ENCODE results near the gene PRRT3.
"Not testable (repeated sequence)": the region's sequence is repeated elsewhere in the genome, so short reads cannot be mapped to it uniquely, and the experiment has no call there.

PRRT3 gene

DNA sequence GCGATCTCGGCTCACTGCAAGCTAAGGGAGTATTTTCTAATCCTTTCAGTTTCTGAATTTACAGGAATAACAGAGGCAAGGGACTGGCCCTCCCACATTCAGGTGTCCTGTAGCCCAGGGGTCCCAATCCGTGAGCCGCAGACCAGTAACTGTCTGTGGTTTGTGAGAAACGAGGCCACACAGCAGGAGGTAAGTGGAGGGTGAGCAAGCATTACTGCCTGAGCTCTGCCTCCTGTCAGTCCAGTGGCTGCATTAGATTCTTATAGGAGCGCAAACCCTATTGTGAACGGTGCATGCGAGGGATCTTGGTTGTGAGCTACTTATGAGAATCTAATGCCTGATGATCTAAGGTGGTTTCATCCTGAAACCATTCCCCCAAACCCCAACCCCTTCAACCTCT is 40.3 kb downstream of the PRRT3 start:
- Histone ChIP-seq H3K36me3 (ENCODE audit: control insufficient read depth, insufficient read depth, low read length) (peaks cover 1% of the 10 kb centered on the region), H3K9ac (ENCODE audit: low read length) (no peak overlapping the region), H3K27me3 (ENCODE audit: control insufficient read depth, insufficient read depth, low read length) (no peaks in the 10 kb centered on the region), H3K27ac (ENCODE audit: low read depth, low read length) (no peak overlapping the region), H3K4me3 (ENCODE audit: low read length) (no peak overlapping the region), H3K4me1 (ENCODE audit: control insufficient read depth, insufficient read depth, low read length) (peaks cover 17% of the 10 kb centered on the region)

- peaks cover 3% of the 10 kb centered on the region for H3K36me3 ChIP-seq (ENCODE audit: control insufficient read depth, insufficient read depth, low read length)
- H3K9ac ChIP-seq (ENCODE audit: low read length): no peak overlapping the region
- no peak overlapping the region for H3K4me3 ChIP-seq (ENCODE audit: low read length)
- H3K27me3 ChIP-seq (ENCODE audit: control insufficient read depth, insufficient read depth, low read length): no peaks in the 10 kb centered on the region
- peaks cover 7% of the 10 kb centered on the region for H3K4me1 ChIP-seq (ENCODE audit: control insufficient read depth, insufficient read depth, low read length)
- H3K27ac ChIP-seq (ENCODE audit: low read depth, low read length): no peak overlapping the region
These were observed 42.8 kb downstream of the PRRT3 start for GRCh38 chr3:9909221-9910013.

DNA sequence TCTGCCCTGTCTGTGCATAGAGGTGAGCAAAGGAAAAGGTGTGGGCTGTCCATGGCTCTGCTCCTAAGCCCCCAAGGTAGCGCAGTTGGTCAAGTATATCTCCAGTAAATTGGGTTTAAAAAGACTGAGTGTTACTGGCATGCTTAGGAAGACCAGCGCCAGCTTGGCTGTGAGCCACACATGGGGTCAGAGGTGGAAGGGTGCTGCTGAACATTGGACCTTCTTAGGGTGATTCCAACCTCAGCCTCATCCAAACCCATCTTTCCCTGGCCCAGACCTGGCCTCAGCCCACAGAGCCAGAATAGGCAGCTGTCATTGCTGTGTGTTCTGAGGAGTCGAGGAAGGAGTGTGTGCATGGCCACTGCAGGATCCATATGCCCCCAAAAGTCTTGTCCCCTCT is 43.9 kb downstream of the PRRT3 start:
- Histone ChIP-seq H3K27ac (ENCODE audit: low read depth, low read length) (no peak overlapping the region), H3K4me3 (ENCODE audit: low read length) (no peak overlapping the region), H3K4me1 (ENCODE audit: control insufficient read depth, insufficient read depth, low read length) (no peaks in the 10 kb centered on the region), H3K36me3 (ENCODE audit: control insufficient read depth, insufficient read depth, low read length) (peaks cover 3% of the 10 kb centered on the region), H3K9ac (ENCODE audit: low read length) (no peak overlapping the region), H3K27me3 (ENCODE audit: control insufficient read depth, insufficient read depth, low read length) (no peaks in the 10 kb centered on the region)

GRCh38 chr3:9906480-9906879 is 45.7 kb downstream of the PRRT3 start:
- Histone ChIP-seq H3K36me3 (ENCODE audit: control insufficient read depth, insufficient read depth, low read length) (peaks cover 3% of the 10 kb centered on the region), H3K4me1 (ENCODE audit: control insufficient read depth, insufficient read depth, low read length) (no peaks in the 10 kb centered on the region), H3K4me3 (ENCODE audit: low read length) (no peak overlapping the region), H3K27me3 (ENCODE audit: control insufficient read depth, insufficient read depth, low read length) (no peaks in the 10 kb centered on the region), H3K27ac (ENCODE audit: low read depth, low read length) (no peak overlapping the region), H3K9ac (ENCODE audit: low read length) (no peak overlapping the region)

DNA sequence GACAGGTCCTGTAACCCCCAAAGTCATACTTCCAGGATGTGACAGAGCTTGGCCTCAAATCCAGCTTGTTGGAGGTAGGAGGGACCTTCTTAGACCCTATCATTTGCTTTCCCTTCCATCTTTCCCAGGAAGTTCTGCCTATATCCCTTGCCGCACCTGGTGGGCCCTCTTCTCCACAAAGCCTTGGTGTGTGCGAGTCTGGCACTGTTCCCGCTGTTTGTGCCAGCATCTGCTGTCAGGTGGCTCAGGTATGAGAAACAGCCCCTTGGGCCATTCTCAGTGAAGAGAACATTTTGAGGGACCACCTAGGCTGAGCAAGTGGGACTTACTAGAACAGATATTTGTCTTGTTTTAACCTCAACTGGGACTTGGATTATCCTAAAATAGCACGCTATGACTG is 48.3 kb downstream of the PRRT3 start:
- Histone ChIP-seq H3K4me1 (ENCODE audit: control insufficient read depth, insufficient read depth, low read length) (no peaks in the 10 kb centered on the region), H3K36me3 (ENCODE audit: control insufficient read depth, insufficient read depth, low read length) (peaks cover 3% of the 10 kb centered on the region), H3K4me3 (ENCODE audit: low read length) (peak overlapping the region; percentile 51), H3K9ac (ENCODE audit: low read length) (no peak overlapping the region), H3K27me3 (ENCODE audit: control insufficient read depth, insufficient read depth, low read length) (no peaks in the 10 kb centered on the region), H3K27ac (ENCODE audit: low read depth, low read length) (no peak overlapping the region)

DNA sequence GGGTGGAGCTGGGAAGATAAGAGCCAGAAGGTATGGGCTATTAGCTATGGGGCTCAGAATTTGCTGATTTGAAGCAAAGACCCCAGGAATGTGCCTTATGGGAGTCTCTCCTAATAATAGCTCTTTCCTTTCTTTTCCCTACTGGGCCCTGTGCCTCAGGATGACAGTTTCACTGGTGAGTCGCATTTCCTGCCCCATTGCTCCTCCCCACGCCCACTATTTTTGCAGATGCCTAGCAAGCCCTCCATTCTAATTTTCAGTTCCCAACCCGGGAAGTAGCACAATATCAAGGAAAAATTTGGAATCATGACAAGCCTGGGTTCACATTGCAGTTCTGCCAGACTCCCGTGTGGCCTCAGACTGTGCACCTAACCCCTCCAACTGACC is 49.0 kb downstream of the PRRT3 start:
- H3K4me3 ChIP-seq (ENCODE audit: low read length): peak overlapping the region; percentile 49
- H3K27me3 ChIP-seq (ENCODE audit: control insufficient read depth, insufficient read depth, low read length): no peaks in the 10 kb centered on the region
- peaks cover 3% of the 10 kb centered on the region for H3K36me3 ChIP-seq (ENCODE audit: control insufficient read depth, insufficient read depth, low read length)
- H3K9ac ChIP-seq (ENCODE audit: low read length): peak overlapping the region; percentile 2
- H3K27ac ChIP-seq (ENCODE audit: low read depth, low read length): no peak overlapping the region
- no peaks in the 10 kb centered on the region for H3K4me1 ChIP-seq (ENCODE audit: control insufficient read depth, insufficient read depth, low read length)

DNA sequence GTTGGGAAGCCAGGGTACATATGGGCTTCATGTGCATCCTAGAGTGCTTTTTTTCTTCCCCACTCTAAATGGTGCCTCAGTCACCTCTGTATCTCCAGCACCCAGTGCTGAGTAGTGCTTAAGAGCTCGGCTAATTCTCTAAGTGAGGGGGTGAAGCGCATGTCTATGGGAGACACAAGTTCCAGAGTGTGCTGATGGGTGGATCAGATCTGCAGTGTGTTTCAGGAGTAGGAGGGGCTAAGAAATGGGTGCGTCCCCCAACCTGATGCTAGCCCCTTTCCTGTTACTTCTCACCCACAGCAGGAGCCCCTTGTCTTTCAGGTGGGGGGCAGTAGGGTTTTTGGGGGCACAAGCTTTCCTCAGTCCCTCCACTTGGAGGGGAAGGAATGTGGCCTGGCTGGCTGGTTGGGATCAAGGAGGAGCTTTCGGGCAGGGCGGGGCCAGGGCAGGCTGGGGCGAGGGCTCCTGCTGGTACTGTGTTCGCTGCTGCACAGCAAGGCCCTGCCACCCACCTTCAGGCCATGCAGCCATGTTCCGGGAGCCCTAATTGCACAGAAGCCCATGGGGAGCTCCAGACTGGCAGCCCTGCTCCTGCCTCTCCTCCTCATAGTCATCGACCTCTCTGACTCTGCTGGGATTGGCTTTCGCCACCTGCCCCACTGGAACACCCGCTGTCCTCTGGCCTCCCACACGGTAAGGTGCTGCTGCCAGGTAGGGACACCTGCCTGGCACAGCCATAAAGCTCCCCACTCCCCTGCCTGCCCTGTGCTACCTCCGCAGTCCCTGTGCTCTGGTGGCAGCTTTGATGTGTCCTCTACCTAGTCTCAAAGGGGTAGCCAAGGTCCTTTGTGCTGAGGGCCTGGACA is 49.6 kb downstream of the PRRT3 start, which contains the start of gene IL17RE:
Gene IL17RE (plus strand): TSS at position 477 of the 866 bp plus-strand sequence. CDS start 85 bp downstream, at position 562.
- Histone ChIP-seq H3K27ac (ENCODE audit: low read depth, low read length) (no peak within 1 kb of the TSS), H3K4me3 (ENCODE audit: low read length) (peak within 1 kb of the TSS; percentile 49), H3K9ac (ENCODE audit: low read length) (peak within 1 kb of the TSS; percentile 2), H3K27me3 (ENCODE audit: control insufficient read depth, insufficient read depth, low read length) (no peaks in the 10 kb centered on the region), H3K4me1 (ENCODE audit: control insufficient read depth, insufficient read depth, low read length) (no peaks in the 10 kb centered on the region), H3K36me3 (ENCODE audit: control insufficient read depth, insufficient read depth, low read length) (peaks cover 3% of the 10 kb centered on the region)

GRCh38 chr3:9901967-9902366 is 50.2 kb downstream of the PRRT3 start:
- Histone ChIP-seq H3K4me1 (ENCODE audit: control insufficient read depth, insufficient read depth, low read length) (no peaks in the 10 kb centered on the region), H3K36me3 (ENCODE audit: control insufficient read depth, insufficient read depth, low read length) (peaks cover 3% of the 10 kb centered on the region), H3K9ac (ENCODE audit: low read length) (no peak overlapping the region), H3K4me3 (ENCODE audit: low read length) (peak overlapping the region; percentile 31), H3K27ac (ENCODE audit: low read depth, low read length) (no peak overlapping the region), H3K27me3 (ENCODE audit: control insufficient read depth, insufficient read depth, low read length) (no peaks in the 10 kb centered on the region)

DNA sequence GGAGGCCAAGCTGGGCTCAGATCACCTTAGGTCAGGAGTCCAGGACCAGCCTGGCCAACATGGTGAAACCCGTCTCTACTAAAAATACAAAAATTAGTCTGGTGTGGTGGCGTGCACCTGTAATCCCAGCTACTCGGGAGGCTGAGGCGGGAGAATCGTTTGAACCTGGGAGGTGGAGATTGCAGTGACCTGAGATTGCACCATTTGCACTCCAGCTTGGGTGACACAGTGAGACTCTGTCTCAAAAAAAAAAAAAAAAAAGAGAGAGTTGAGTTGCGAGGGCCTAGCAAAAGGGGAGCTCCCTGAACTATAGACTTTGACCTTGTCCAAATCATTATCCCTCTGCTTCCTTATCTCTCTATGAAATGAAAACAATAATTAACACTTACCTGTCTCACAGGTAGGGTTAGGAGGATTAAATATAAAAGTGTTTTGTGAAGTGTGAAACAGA is 51.2 kb downstream of the PRRT3 start:
- not testable (repeated sequence) for H3K9ac ChIP-seq (ENCODE audit: low read length); H3K27ac ChIP-seq (ENCODE audit: low read depth, low read length); H3K27me3 ChIP-seq (ENCODE audit: control insufficient read depth, insufficient read depth, low read length); H3K4me3 ChIP-seq (ENCODE audit: low read length); H3K36me3 ChIP-seq (ENCODE audit: control insufficient read depth, insufficient read depth, low read length); H3K4me1 ChIP-seq (ENCODE audit: control insufficient read depth, insufficient read depth, low read length)

DNA sequence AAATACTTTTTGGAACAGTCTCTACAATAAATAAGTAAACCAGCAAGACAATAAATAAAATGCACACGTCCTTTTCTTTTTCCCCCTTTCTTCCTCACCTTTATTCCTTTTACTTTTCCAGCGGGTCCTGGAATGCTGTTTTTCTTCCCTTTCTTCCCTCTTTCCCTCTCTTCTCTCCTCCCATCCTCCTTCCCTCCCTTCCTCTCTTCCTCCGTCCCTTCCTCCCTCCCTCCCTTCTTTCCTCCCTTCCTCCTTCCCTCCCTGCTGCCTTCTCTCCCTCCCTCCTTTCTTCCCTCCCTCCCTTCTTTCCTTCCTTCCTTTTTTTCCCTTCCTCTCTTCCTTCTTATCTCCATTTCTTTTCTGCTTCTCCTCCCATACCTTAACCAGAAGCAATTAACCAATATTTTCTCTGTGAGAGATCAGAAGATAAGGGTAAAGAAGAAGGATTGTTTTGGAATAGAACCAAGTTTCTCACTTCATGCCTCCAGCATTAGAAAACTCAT is 52.9 kb downstream of the PRRT3 start:
- Histone ChIP-seq H3K4me1 (ENCODE audit: control insufficient read depth, insufficient read depth, low read length) (no peaks in the 10 kb centered on the region), H3K9ac (ENCODE audit: low read length) (no peak overlapping the region), H3K27ac (ENCODE audit: low read depth, low read length) (no peak overlapping the region), H3K36me3 (ENCODE audit: control insufficient read depth, insufficient read depth, low read length) (no peaks in the 10 kb centered on the region), H3K4me3 (ENCODE audit: low read length) (no peak overlapping the region), H3K27me3 (ENCODE audit: control insufficient read depth, insufficient read depth, low read length) (no peaks in the 10 kb centered on the region)

- Histone ChIP-seq H3K36me3 (ENCODE audit: control insufficient read depth, insufficient read depth, low read length) (peaks cover 2% of the 10 kb centered on the region), H3K4me1 (ENCODE audit: control insufficient read depth, insufficient read depth, low read length) (no peaks in the 10 kb centered on the region), H3K4me3 (ENCODE audit: low read length) (no peak overlapping the region), H3K27ac (ENCODE audit: low read depth, low read length) (no peak overlapping the region), H3K9ac (ENCODE audit: low read length) (no peak overlapping the region), H3K27me3 (ENCODE audit: control insufficient read depth, insufficient read depth, low read length) (no peaks in the 10 kb centered on the region)
These were observed 53.6 kb downstream of the PRRT3 start for GRCh38 chr3:9898467-9899241.

Data from rectal smooth muscle tissue (tissue), 1 donor.